PC-3 (cell line): Measurements from ENCODE around the gene TMEM186. TPM values are rescaled to one million over a fixed set of nuclear protein-coding genes. Genes with fewer than 3 reads are reported as not detected.

Experiments used
- total RNA-seq: library from RNA; depleted of rRNA; stranded (reverse); fragments of >200 nt; gene quantifications from 2 replicates; pipeline ENCODE4 v1.2.3, GENCODE V29; 2014; rRNA removed

TMEM186 gene
- total RNA-seq, 1 experiment from 2014 or later, result 7.4 TPM

Other genes starting within 250 kb of the TMEM186 start
- gene TMEM114, start 207.1 kb downstream of the TMEM186 start, total RNA-seq, result not detected in 2 replicates
- gene METTL22, start 175.9 kb downstream of the TMEM186 start, total RNA-seq, result 14.6 and 17.6 TPM in 2 replicates
- 0.17 and 0.95 TPM in 2 replicates for gene ABAT, start 123.0 kb downstream of the TMEM186 start, total RNA-seq
- 28.4 and 35.2 TPM in 2 replicates for gene PMM2, start 200 bp upstream of the TMEM186 start, total RNA-seq
- 138 and 142 TPM in 2 replicates for gene CARHSP1, start 71.4 kb upstream of the TMEM186 start, total RNA-seq
- gene LITAFD, start 84.7 kb upstream of the TMEM186 start, total RNA-seq, result not detected in 2 replicates
- 52.8 and 73.8 TPM in 2 replicates for gene USP7, start 166.3 kb upstream of the TMEM186 start, total RNA-seq